K562 (cell line): ENCODE results near the gene CLCN2. TPM values are rescaled to one million over a fixed set of nuclear protein-coding genes. Genes with fewer than 3 reads are reported as not detected.
"Not testable (repeated sequence)": the region's sequence is repeated elsewhere in the genome, so short reads cannot be mapped to it uniquely, and the experiment has no call there.

Source experiments
- ATAC-seq: fragments of 200-7000 bp; cut with Tn5 transposase; 3 replicates; pipeline ENCODE4 v1.9.1; 2020; ENCODE audit warnings: moderate library complexity
- BruUV-seq: library from RNA; stranded (reverse); fragments of 400-500 nt; replicated peaks from 2 replicates; lab custom pipeline; 2021; lab: Mats Ljungman, UMichigan
- CTCF ChIA-PET: fragments of 300-600 bp; formaldehyde crosslinking; extraction: SDS; loops from one replicate; lab custom pipeline; 2021; ENCODE audit warnings: low intra/inter-chr PET ratio; lab: Yijun Ruan, JAX
- POLR2A ChIA-PET: fragments of 300-600, 350-650 bp; sonication (Branson Sonifier 250); formaldehyde crosslinking; extraction: SDS; loops from one replicate; lab custom pipeline; 2021; ENCODE audit warnings: antibody characterized with exemption, inconsistent platforms; lab: Yijun Ruan, JAX
- DNase-seq, 4 experiments: peaks; one replicate each; pipeline versions ENCODE4 v3.0.0 to v3.0.0-alpha.2; 2011 to 2018; ENCODE audit warnings: low spot score in 3 of 4, mixed read lengths in 3 of 4; ENCODE audit errors: extremely low read depth in 1 of 4
- FAIRE-seq: peaks from 2 replicates; lab custom pipeline; 2011; peaks lifted over from hg19 to GRCh38; lab: Jason Lieb, UNC
- H2AFZ ChIP-seq: 2 replicates; pipeline ENCODE4 v1.6.0; 2011; ENCODE audit warnings: low read depth, low read length, control low read depth, inconsistent platforms
- H3K27ac ChIP-seq: fragments of 200-600 bp; 3 replicates; pipeline ENCODE4 v1.8.0; 2011; ENCODE audit warnings: low read depth, mild to moderate bottlenecking, control low read depth, inconsistent platforms, low read length, moderate library complexity, mixed read lengths; ENCODE audit errors: extremely low read depth
- H3K27me3 ChIP-seq, 2 experiments: fragments of 300-600 bp in 1 of 2; 2 replicates in 1 of 2; 3 replicates in 1 of 2; pipeline versions ENCODE4 v1.6.0 to v1.8.0; 2011; ENCODE audit warnings: inconsistent platforms in 2 of 2, low read length in 2 of 2, mild to moderate bottlenecking in 1 of 2, mixed read lengths in 1 of 2, moderate library complexity in 1 of 2; ENCODE audit not compliant: control insufficient read depth in 2 of 2, insufficient read depth in 2 of 2
- H3K36me3 ChIP-seq: fragments of 300-600 bp; 3 replicates; pipeline ENCODE4 v1.8.0; 2011; ENCODE audit warnings: mild to moderate bottlenecking, low read length, inconsistent platforms; ENCODE audit not compliant: control insufficient read depth, insufficient read depth
- H3K4me1 ChIP-seq, 2 experiments: fragments of 200-600 bp in 1 of 2; replicated peaks in 1 of 2; 2 replicates in 1 of 2; 3 replicates in 1 of 2; pipeline versions ENCODE4 v1.5.1 to v1.8.0; 2011; ENCODE audit warnings: inconsistent platforms in 2 of 2, low read length in 2 of 2, mild to moderate bottlenecking in 1 of 2, mixed read lengths in 1 of 2, moderate library complexity in 1 of 2; ENCODE audit not compliant: control insufficient read depth in 2 of 2, insufficient read depth in 2 of 2
- H3K4me2 ChIP-seq: 2 replicates; pipeline ENCODE4 v1.6.1; 2011; ENCODE audit warnings: low read length, control low read depth, inconsistent platforms, mixed read lengths; ENCODE audit not compliant: insufficient read depth
- H3K4me3 ChIP-seq: fragments of 200-600 bp; sonication (generic), shearing (Covaris generic); 2 replicates; pipeline ENCODE4 v1.5.1; 2016; ENCODE audit warnings: control low read depth, inconsistent platforms
- H3K79me2 ChIP-seq: fragments of 200-600 bp; 3 replicates; pipeline ENCODE4 v1.8.0; 2011; ENCODE audit warnings: low read length, inconsistent platforms; ENCODE audit not compliant: control insufficient read depth, insufficient read depth
- H3K9ac ChIP-seq, 2 experiments: 2 replicates each; pipeline versions ENCODE4 v1.6.0 to v1.6.1; 2011; ENCODE audit warnings: low read depth in 2 of 2, low read length in 2 of 2, control low read depth in 1 of 2, inconsistent platforms in 1 of 2, mild to moderate bottlenecking in 1 of 2, mixed read lengths in 1 of 2; ENCODE audit not compliant: insufficient read depth in 1 of 2
- H3K9me1 ChIP-seq: one replicate; pipeline ENCODE4 v1.6.0; 2011; ENCODE audit warnings: inconsistent platforms, mild to moderate bottlenecking, low read length, moderate library complexity; ENCODE audit not compliant: control insufficient read depth, insufficient read depth
- H3K9me3 ChIP-seq: replicated peaks from 2 replicates; pipeline ENCODE4 v1.5.1; 2011; ENCODE audit warnings: low read depth, low read length, inconsistent platforms; ENCODE audit not compliant: control insufficient read depth, insufficient read depth
- H4K20me1 ChIP-seq: replicated peaks from 2 replicates; pipeline ENCODE4 v1.6.1; 2011; ENCODE audit warnings: low read length, inconsistent platforms, mixed read lengths; ENCODE audit not compliant: control insufficient read depth, insufficient read depth
- ZBTB17 ChIP-seq: fragments of 450-650 bp; formaldehyde crosslinking; IDR thresholded peaks from 2 replicates; pipeline ENCODE4 v1.4.0; 2020; ENCODE audit warnings: mild to moderate bottlenecking
- WGBS: fragments of 100-300 bp; shearing (Covaris generic); methylation state at CpG from one replicate; pipeline ENCODE4 v1.1.6; 2016; ENCODE audit warnings: low coverage, mixed read lengths; ENCODE audit not compliant: insufficient coverage; ENCODE audit errors: missing lambda C conversion rate; 5-methylcytosine and 5-hydroxymethylcytosine counted together
- in situ Hi-C: fragments of 300-500 bp; cut with MboI; formaldehyde crosslinking; loops from 4 replicates; pipeline ENCODE4 v1.15.0; 2018; ENCODE audit warnings: inconsistent platforms, mixed read lengths
- intact Hi-C: fragments of 100-400 bp; cut with micrococcal nuclease; formaldehyde crosslinking; loops from 2 replicates; pipeline ENCODE4 v1.14.2; 2022
- polyA plus RNA-seq, 8 experiments: library from polyadenylated mRNA; depleted of rRNA in 4 of 8; stranded (reverse) in 5 of 8; unstranded in 3 of 8; fragments of >200 nt; fragmentation: Nextera tagmentation in 2 of 8; fragmentation: Illumina TruSeq in 1 of 8; extraction: Ambion mirVana in 2 of 8; extraction: Trizol in 1 of 8; gene quantifications; 2 replicates each; pipeline versions ENCODE4 v1.2.1 to v1.2.3, GENCODE V29; 2011 to 2014; ENCODE audit warnings: inconsistent platforms in 1 of 8, missing spikeins in 1 of 8
- total RNA-seq, 7 experiments: library from RNA; depleted of rRNA in 6 of 7; stranded (reverse); fragments of >200 nt in 6 of 7; fragmentation: Illumina TruSeq in 2 of 7; extraction: Trizol in 2 of 7; gene quantifications; 2 replicates each; pipeline versions ENCODE4 v1.2.1 to v1.2.3, GENCODE V29; 2011 to 2021; ENCODE audit warnings: low replicate concordance in 1 of 7

The CLCN2 gene
- total and polyA plus RNA-seq, 9 of the 15 experiments (the other 6 are each of a cell fraction or from before 2014, with no cell fraction given), result 0.10 to 14.0 (median 6.9) TPM

- 91% methylated on average over 16 of the region's 19 CpGs for WGBS
- Histone ChIP-seq H3K79me2 (peaks cover 16% of the 10 kb centered on the region), H3K4me1 (peaks cover 22 to 52% of the 10 kb centered on the region in 2 experiments), H3K36me3 (peaks cover 28% of the 10 kb centered on the region; the same call in 2 of the 3 replicates)
- POLR2A ChIA-PET, result interaction anchor here (1.0 kb wide), 1 partner anchor 22 kb away, joined by 3 read pairs; no protein-coding TSS in a partner anchor
- H2AFZ ChIP-seq, H3K9ac ChIP-seq, in situ Hi-C loops, H3K9me1 ChIP-seq, H4K20me1 ChIP-seq, ATAC-seq, H3K4me3 ChIP-seq, CTCF ChIA-PET, H3K27ac ChIP-seq, H3K9me3 ChIP-seq, intact Hi-C loops, H3K27me3 ChIP-seq, BruUV-seq, H3K4me2 ChIP-seq, FAIRE-seq, DNase-seq: not testable (repeated sequence)
These were observed 21.8 kb downstream of the CLCN2 start for GRCh38 chr3:184339451-184340135.

- intact Hi-C loops (no loop called here), in situ Hi-C loops (no loop called here)
- Histone ChIP-seq H3K9me3 (no peaks in the 10 kb centered on the region), H3K27ac (no peak overlapping the region), H2AFZ (no peak overlapping the region), H3K9me1 (peaks cover 8% of the 10 kb centered on the region), H3K4me3 (no peak overlapping the region), H3K4me1 (peaks cover 28 to 52% of the 10 kb centered on the region in 2 experiments), H3K36me3 (peaks cover 29% of the 10 kb centered on the region), H3K27me3 (no peaks in the 10 kb centered on the region), H3K9ac (peak overlapping the region in 1 of 2 experiments; percentile 64; a peak in 2 of 4 replicates), H3K79me2 (peaks cover 16% of the 10 kb centered on the region), H4K20me1 (peaks cover 14% of the 10 kb centered on the region), H3K4me2 (no peak overlapping the region)
- ChIA-PET CTCF (no interaction called here), POLR2A (interaction anchor here (1.0 to 1.4 kb wide), 2 partner anchors 9 to 22 kb away, joined by 3 to 7 read pairs; no protein-coding TSS in a partner anchor)
- WGBS, result 88% methylated on average over 3 of the region's 8 CpGs
- ATAC-seq (no peak), DNase-seq (no peak), FAIRE-seq (no peak)
- TF ChIP-seq ZBTB17 (CRISPR knock-in tag), result no peak
- BruUV-seq, result no TSS peak
These were observed 22.4 kb downstream of the CLCN2 start for GRCh38 chr3:184339001-184339400.
